Caco-2 (cell line): ENCODE measurements around the gene PLXNA2. TPM values are rescaled to one million over a fixed set of nuclear protein-coding genes. Genes with fewer than 3 reads are reported as not detected.

Experiments
- BruUV-seq: library from RNA; stranded (reverse); fragments of 400-500 nt; replicated peaks from 2 replicates; lab custom pipeline; 2021; lab: Mats Ljungman, UMichigan
- CTCF ChIA-PET: fragments of 300-600 bp; sonication (Branson Sonifier 250); formaldehyde crosslinking; loops from one replicate; lab custom pipeline; 2022; ENCODE audit warnings: antibody characterized with exemption; lab: Charles Lee
- POLR2A ChIA-PET: fragments of 300-600 bp; sonication (Branson Sonifier 250); formaldehyde crosslinking; loops from one replicate; lab custom pipeline; 2022; ENCODE audit warnings: antibody characterized with exemption; lab: Charles Lee
- DNase-seq, 2 experiments: peaks; one replicate each; pipeline versions ENCODE4 v3.0.0 to v3.0.0-alpha.2; 2020 to 2022
- H3K27me3 ChIP-seq: replicated peaks from 2 replicates; pipeline ENCODE4 v1.6.0; 2011; ENCODE audit warnings: low read length; ENCODE audit not compliant: control insufficient read depth, insufficient read depth
- H3K36me3 ChIP-seq: 2 replicates; pipeline ENCODE4 v1.5.1; 2011; ENCODE audit warnings: low read length; ENCODE audit not compliant: control insufficient read depth, insufficient read depth
- H3K4me1 ChIP-seq: fragments of 250-450 bp; sonication (Bioruptor Pico); 2 replicates; pipeline ENCODE4 v1.5.1; 2020; ENCODE audit warnings: mild to moderate bottlenecking
- H3K4me3 ChIP-seq: 2 replicates; pipeline ENCODE4 v1.5.1; 2011; ENCODE audit warnings: low read depth, mild to moderate bottlenecking, control low read depth, low read length
- H3K9me3 ChIP-seq: fragments of 250-450 bp; sonication (Bioruptor Pico); 2 replicates; pipeline ENCODE4 v1.5.1; 2020; ENCODE audit warnings: mild to moderate bottlenecking, moderate library complexity
- H3K27ac Mint-ChIP-seq: one replicate; pipeline ENCODE4 v1.8.0; 2022; ENCODE audit warnings: mixed read lengths; ENCODE audit not compliant: unreplicated experiment
- H3K27me3 Mint-ChIP-seq: one replicate; pipeline ENCODE4 v1.8.0; 2022; ENCODE audit warnings: mixed read lengths; ENCODE audit not compliant: insufficient read depth, unreplicated experiment
- H3K36me3 Mint-ChIP-seq: one replicate; pipeline ENCODE4 v1.8.0; 2022; ENCODE audit warnings: mild to moderate bottlenecking, mixed read lengths; ENCODE audit not compliant: insufficient read depth, unreplicated experiment
- H3K4me1 Mint-ChIP-seq: one replicate; pipeline ENCODE4 v1.8.0; 2022; ENCODE audit warnings: low read depth, mixed read lengths; ENCODE audit not compliant: unreplicated experiment
- H3K4me3 Mint-ChIP-seq: one replicate; pipeline ENCODE4 v1.8.0; 2022; ENCODE audit warnings: mild to moderate bottlenecking, moderate library complexity, mixed read lengths; ENCODE audit not compliant: unreplicated experiment
- H3K9me3 Mint-ChIP-seq: one replicate; pipeline ENCODE4 v1.8.0; 2022; ENCODE audit warnings: mixed read lengths; ENCODE audit not compliant: unreplicated experiment
- CTCF ChIP-seq, 2 experiments: fragments of 200-600 bp in 1 of 2; IDR thresholded peaks; 1 replicate in 1 of 2; 2 replicates in 1 of 2; pipeline versions ENCODE4 v1.5.1 to v1.8.0; 2011 to 2022; ENCODE audit warnings: antibody characterized with exemption in 1 of 2, control low read depth in 1 of 2, inconsistent platforms in 1 of 2, low read depth in 1 of 2, low read length in 1 of 2, mild to moderate bottlenecking in 1 of 2, moderate library complexity in 1 of 2; ENCODE audit not compliant: insufficient read depth in 1 of 2, severe bottlenecking in 1 of 2, unreplicated experiment in 1 of 2
- intact Hi-C: fragments of 100-400 bp; cut with micrococcal nuclease; formaldehyde crosslinking; loops from one replicate; pipeline ENCODE4 v1.10.0; 2022; ENCODE audit not compliant: unreplicated experiment
- total RNA-seq: library from RNA; stranded (reverse); gene quantifications from 2 replicates; pipeline ENCODE4 v1.2.3, GENCODE V29; 2022

Gene PLXNA2
- total RNA-seq, 1 experiment from 2014 or later = 3.2 TPM

- Mint-ChIP-seq H3K27ac (no peak overlapping the region), H3K27me3 (no peaks in the 10 kb centered on the region), H3K4me3 (no peak overlapping the region), H3K4me1 (peaks cover 10% of the 10 kb centered on the region), H3K36me3 (no peaks in the 10 kb centered on the region), H3K9me3 (no peaks in the 10 kb centered on the region)
- DNase-seq = no peak
- Histone ChIP-seq H3K4me3 (no peak overlapping the region), H3K36me3 (no peaks in the 10 kb centered on the region), H3K9me3 (no peaks in the 10 kb centered on the region), H3K27me3 (no peaks in the 10 kb centered on the region), H3K4me1 (peaks cover 13% of the 10 kb centered on the region)
- TF ChIP-seq CTCF (IDR thresholded peaks at IDR 0.05; ENCODE audit: insufficient read depth in 1 of 2, low read depth in 1 of 2, low read length in 1 of 2, severe bottlenecking in 1 of 2, unreplicated experiment in 1 of 2) = no peak
- intact Hi-C loops = no loop called here
- no TSS peak for BruUV-seq
- CTCF ChIA-PET = no interaction called here
- POLR2A ChIA-PET = interaction anchor here (0.6 kb wide), 1 partner anchor 117 kb away, joined by 5 read pairs; no protein-coding TSS in a partner anchor
Measured at GRCh38 chr1:208127792-208128529, 116.2 kb downstream of the PLXNA2 start.

- no peak overlapping the region for H3K27ac Mint-ChIP-seq
- ChIA-PET CTCF (no interaction called here), POLR2A (no interaction called here)
Measured at GRCh38 chr1:208127284-208127683, 116.9 kb downstream of the PLXNA2 start.

GRCh38 chr1:208126108-208126507, 118.1 kb downstream of the PLXNA2 start:
- Histone ChIP-seq H3K9me3 (no peaks in the 10 kb centered on the region), H3K27me3 (no peaks in the 10 kb centered on the region), H3K4me1 (no peaks in the 10 kb centered on the region), H3K36me3 (no peaks in the 10 kb centered on the region), H3K4me3 (no peak overlapping the region)
- BruUV-seq = no TSS peak
- Mint-ChIP-seq H3K4me1 (no peaks in the 10 kb centered on the region), H3K9me3 (no peaks in the 10 kb centered on the region), H3K36me3 (no peaks in the 10 kb centered on the region), H3K27me3 (no peaks in the 10 kb centered on the region), H3K27ac (no peak overlapping the region), H3K4me3 (no peak overlapping the region)
- CTCF ChIA-PET = no interaction called here
- POLR2A ChIA-PET = no interaction called here
- TF ChIP-seq CTCF (IDR thresholded peaks at IDR 0.05; ENCODE audit: insufficient read depth in 1 of 2, low read depth in 1 of 2, low read length in 1 of 2, severe bottlenecking in 1 of 2, unreplicated experiment in 1 of 2) = no peak
- intact Hi-C loops = no loop called here
- no peak for DNase-seq

More at GRCh38 chr1:208127284-208127683, 116.9 kb downstream of the PLXNA2 start:
- no peak for TF ChIP-seq CTCF (IDR thresholded peaks at IDR 0.05; ENCODE audit: insufficient read depth in 1 of 2, low read depth in 1 of 2, low read length in 1 of 2, severe bottlenecking in 1 of 2, unreplicated experiment in 1 of 2)
- BruUV-seq = no TSS peak
- DNase-seq = no peak
- Histone ChIP-seq H3K9me3 (no peaks in the 10 kb centered on the region), H3K36me3 (no peaks in the 10 kb centered on the region), H3K4me1 (peaks cover 8% of the 10 kb centered on the region), H3K4me3 (no peak overlapping the region), H3K27me3 (no peaks in the 10 kb centered on the region)
- Mint-ChIP-seq H3K27me3 (no peaks in the 10 kb centered on the region), H3K4me3 (no peak overlapping the region), H3K4me1 (peaks cover 5% of the 10 kb centered on the region), H3K9me3 (no peaks in the 10 kb centered on the region), H3K36me3 (no peaks in the 10 kb centered on the region)
- intact Hi-C loops = no loop called here
